HUDEP-2 (cell line): ENCODE data around the gene FOXB1.

Experiments used
- DNase-seq, 76 experiments: peaks; one replicate each; lab custom pipeline; 2025; ENCODE audit not compliant: unreplicated experiment in 76 of 76; lab: John Stamatoyannopoulos, UW

FOXB1 gene

GRCh38 chr15:59998305-59998949 is 5.7 kb upstream of the FOXB1 start:
- no peak for DNase-seq

DNA sequence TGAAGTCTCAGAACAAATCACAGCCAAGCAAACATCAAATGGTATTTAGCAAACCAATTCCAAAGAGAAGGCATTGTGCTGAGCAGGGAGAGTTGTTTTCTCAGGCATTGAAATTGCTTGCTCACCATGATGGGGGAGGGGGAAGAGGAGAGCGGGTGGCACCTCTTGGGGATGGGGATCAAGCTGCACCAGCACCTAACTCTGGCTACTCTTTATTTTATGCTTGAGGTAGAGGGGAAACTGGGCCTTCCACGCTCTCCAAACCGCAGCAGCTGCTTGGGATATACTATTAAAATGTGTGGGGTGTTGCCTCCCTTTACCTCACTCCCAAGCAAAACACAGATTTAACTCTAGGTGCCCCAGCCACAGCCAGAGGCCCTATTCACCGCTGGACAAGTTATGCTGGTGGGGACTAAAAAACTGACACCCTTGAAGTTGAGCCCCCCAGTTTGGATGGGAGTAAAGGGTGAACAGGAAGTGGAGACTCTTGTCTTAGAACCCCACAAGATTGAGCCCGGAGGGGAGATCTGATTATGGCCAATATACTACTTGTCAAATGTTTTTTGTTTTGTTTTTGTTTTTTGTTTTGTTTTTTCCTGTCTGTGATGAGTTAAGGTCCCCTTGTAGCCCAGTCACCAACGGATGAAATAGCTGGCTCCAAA is 5.0 kb upstream of the FOXB1 start:
- no peak for DNase-seq

GRCh38 chr15:59999612-60000112 is 4.4 kb upstream of the FOXB1 start:
- no peak for DNase-seq

GRCh38 chr15:60000113-60000823 is 3.8 kb upstream of the FOXB1 start:
- DNase-seq, result no peak

GRCh38 chr15:60000824-60001609 is 3.1 kb upstream of the FOXB1 start:
- no peak for DNase-seq

- DNase-seq, result no peak
Measured at GRCh38 chr15:60001610-60002527, 2.2 kb upstream of the FOXB1 start.

- no peak for DNase-seq
Measured at GRCh38 chr15:60002528-60003218, 1.4 kb upstream of the FOXB1 start.

- no peak for DNase-seq
Measured at GRCh38 chr15:60003243-60004008, 685 bp upstream of the FOXB1 start.

GRCh38 chr15:60004846-60005351 is 788 bp downstream of the FOXB1 start:
- DNase-seq, result no peak

DNA sequence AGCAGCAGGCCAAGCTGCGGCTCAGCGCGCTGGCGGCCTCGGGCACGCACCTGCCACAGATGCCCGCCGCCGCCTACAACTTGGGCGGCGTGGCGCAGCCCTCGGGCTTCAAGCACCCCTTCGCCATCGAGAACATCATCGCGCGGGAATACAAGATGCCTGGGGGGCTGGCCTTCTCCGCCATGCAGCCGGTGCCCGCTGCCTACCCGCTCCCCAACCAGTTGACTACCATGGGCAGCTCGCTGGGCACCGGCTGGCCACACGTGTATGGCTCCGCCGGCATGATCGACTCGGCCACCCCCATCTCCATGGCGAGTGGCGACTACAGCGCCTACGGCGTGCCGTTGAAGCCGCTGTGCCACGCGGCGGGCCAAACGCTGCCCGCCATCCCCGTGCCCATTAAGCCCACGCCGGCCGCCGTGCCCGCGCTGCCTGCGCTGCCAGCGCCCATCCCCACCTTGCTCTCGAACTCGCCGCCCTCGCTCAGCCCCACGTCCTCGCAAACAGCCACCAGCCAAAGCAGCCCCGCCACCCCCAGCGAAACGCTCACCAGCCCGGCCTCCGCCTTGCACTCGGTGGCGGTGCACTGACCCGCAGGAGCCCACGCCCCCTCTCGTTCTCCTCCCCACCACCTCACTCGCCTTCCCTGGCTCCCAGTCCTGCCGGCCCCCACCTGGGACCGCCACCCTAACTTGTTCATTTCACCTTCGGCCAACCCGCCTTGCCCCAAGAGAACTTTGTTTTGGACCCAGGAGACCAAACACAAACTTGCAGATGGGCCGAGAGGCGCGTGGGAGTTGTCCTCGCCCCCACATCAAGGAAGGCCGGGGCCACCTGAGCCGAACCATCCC is 1.5 kb downstream of the FOXB1 start:
- no peak for DNase-seq

- peak in 8 of 76 experiments; percentile 2 to 18 (median 9) for DNase-seq
Measured at GRCh38 chr15:60006203-60006862, 2.2 kb downstream of the FOXB1 start.

- DNase-seq, result no peak
Measured at GRCh38 chr15:60006873-60007272, 2.8 kb downstream of the FOXB1 start.

DNA sequence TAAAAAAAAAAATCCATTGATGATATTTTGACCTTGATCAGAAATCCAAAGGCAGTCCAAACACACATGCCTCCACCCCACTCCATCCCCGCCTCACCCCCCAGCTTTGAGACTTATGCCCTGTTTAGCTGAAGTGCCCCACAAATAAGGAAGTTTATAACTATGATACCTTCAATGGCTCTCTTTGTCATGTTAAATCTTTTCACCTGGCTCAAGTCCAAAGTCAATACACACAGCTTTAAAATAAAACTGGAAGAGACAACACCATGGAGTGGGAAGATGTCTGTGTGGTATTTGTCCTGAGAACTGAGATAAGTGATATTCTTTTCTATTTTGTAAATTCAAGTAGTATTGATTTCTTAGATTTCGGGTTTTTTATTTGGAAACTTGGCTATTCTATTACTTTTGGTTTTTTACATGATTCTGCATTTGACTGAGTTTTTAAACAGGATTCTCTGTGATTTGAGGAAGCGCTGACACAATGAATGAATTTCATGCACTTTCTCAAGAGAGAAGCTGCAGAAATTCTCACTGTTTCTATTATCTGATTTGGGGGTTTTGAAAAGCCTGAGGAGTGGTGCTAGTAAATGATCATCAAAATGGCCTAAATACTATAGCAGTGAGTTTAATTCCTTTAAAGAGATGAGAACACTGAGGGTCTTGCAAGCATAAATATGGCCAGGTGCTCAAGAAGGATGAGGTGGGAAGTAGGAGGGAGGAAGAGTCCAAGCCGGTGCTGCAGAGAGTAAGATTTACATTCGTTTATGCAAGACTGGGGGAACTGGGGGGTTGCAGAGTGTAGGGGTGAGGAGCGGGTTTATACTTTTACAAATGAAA is 5.2 kb downstream of the FOXB1 start:
- DNase-seq, result no peak

DNA sequence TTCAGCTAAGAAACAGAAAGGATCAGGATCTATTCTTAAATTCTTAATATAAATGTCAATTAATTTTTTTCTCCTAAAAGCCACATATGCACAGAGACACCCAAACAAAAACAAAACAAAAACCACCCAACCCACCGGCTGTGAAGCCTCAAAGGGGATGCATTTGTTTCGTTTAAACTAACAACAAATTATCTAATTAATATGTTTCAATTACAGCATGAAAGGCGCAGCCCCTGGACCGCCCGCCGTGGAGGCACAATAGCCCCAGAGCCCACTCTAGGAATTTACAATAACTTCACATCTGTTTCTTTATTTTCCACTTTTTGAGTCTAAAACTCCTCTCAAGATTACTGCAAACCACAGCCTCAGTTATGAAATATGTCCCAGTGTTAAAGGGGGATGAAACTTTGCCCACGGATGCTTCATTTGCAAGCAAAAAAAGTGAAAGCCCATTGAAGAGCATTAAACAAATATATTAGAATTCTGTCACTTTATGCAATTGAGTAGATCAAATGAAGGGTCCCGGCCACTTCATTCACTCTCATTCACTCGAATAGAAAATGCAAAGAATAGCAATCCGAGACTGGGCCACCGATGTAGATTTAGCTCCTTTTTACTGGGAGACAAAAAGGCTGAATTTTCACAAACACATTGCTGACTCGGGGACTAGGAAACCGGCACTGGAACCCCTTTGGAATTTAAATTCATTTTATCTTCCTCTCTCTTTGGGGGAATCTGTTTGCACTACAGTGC is 6.0 kb downstream of the FOXB1 start:
- no peak for DNase-seq

DNA sequence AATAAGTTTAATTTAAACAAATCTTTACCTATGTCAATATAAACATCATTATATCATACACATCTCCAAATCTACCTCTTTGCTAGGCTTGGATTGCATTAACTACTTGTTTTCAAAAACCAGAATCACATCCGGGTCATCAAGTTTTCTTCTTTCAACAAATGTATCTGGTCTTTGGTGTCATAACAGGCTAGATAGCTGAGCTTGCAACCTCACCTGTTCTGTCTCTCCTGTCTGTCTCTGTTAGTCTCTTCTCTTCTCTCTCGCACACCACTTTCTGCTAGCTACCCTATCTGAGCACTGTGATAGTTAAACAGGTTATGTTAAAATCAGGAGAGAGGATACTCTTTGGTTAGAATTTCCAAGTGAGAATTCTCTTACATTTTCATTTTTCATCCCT is 6.7 kb downstream of the FOXB1 start:
- DNase-seq, result no peak
